Suppressor macrophage (primary cell): Measurements from ENCODE around the gene AASS.

Experiments
- DNase-seq, 4 experiments: peaks; one replicate each; pipeline ENCODE4 v3.0.0-alpha.2; 2020 to 2022

AASS gene

GRCh38 chr7:122103064-122103463, 41.0 kb downstream of the AASS start:
- DNase-seq = no peak

- no peak for DNase-seq
Observed at GRCh38 chr7:122100021-122100420, 44.0 kb downstream of the AASS start.

GRCh38 chr7:122095642-122096041, 48.4 kb downstream of the AASS start:
- no peak for DNase-seq

- no peak for DNase-seq
Observed at GRCh38 chr7:122094549-122094948, 49.5 kb downstream of the AASS start.

GRCh38 chr7:122092964-122093797, 50.9 kb downstream of the AASS start:
- DNase-seq = peak; percentile 78 to 84 (median 80)

- DNase-seq = no peak
Observed at GRCh38 chr7:122082670-122083069, 61.4 kb downstream of the AASS start.

GRCh38 chr7:122082160-122082559, 61.9 kb downstream of the AASS start:
- no peak for DNase-seq

GRCh38 chr7:122073635-122074034, 70.4 kb downstream of the AASS start:
- no peak for DNase-seq

GRCh38 chr7:122072924-122073599, 71.0 kb downstream of the AASS start:
- DNase-seq = no peak

- DNase-seq = no peak
Observed at GRCh38 chr7:122072272-122072671, 71.8 kb downstream of the AASS start.

- DNase-seq = no peak
Observed at GRCh38 chr7:122070834-122071233, 73.2 kb downstream of the AASS start.

- no peak for DNase-seq
Observed at GRCh38 chr7:122070062-122070461, 74.0 kb downstream of the AASS start.

- DNase-seq = no peak
Observed at GRCh38 chr7:122068999-122069398, 75.0 kb downstream of the AASS start.

- DNase-seq = no peak
Observed at GRCh38 chr7:122068046-122068445, 76.0 kb downstream of the AASS start.

GRCh38 chr7:122067077-122067476, 77.0 kb downstream of the AASS start:
- no peak for DNase-seq

GRCh38 chr7:122064971-122065370, 79.1 kb downstream of the AASS start:
- no peak for DNase-seq

GRCh38 chr7:122063146-122063545, 80.9 kb downstream of the AASS start:
- DNase-seq = no peak

- DNase-seq = no peak
Observed at GRCh38 chr7:122059542-122059941, 84.5 kb downstream of the AASS start.

- no peak for DNase-seq
Observed at GRCh38 chr7:122056977-122057376, 87.1 kb downstream of the AASS start.

GRCh38 chr7:122055073-122055472, 89.0 kb downstream of the AASS start:
- no peak for DNase-seq

GRCh38 chr7:122054393-122054792, 89.7 kb downstream of the AASS start:
- no peak for DNase-seq

GRCh38 chr7:122046402-122046801, 97.6 kb downstream of the AASS start:
- no peak for DNase-seq

- DNase-seq = no peak
Observed at GRCh38 chr7:122040147-122040546, 103.9 kb downstream of the AASS start.

- no peak for DNase-seq
Observed at GRCh38 chr7:122038904-122039303, 105.1 kb downstream of the AASS start.
